RWPE1 (cell line): Measurements from ENCODE around the gene PAPPA.

Source experiments
- CTCF ChIA-PET: fragments of 350-600 bp; sonication (Branson Sonifier 250); formaldehyde crosslinking; extraction: SDS; loops from one replicate; lab custom pipeline; 2021; lab: Yijun Ruan, JAX
- POLR2A ChIA-PET: fragments of 400-600 bp; formaldehyde crosslinking; extraction: SDS; loops from one replicate; lab custom pipeline; 2020; ENCODE audit warnings: antibody characterized with exemption; ENCODE audit not compliant: low non-redundant PET; lab: Yijun Ruan, JAX
- DNase-seq: peaks from one replicate; pipeline ENCODE4 v3.0.0; 2012; ENCODE audit warnings: low spot score
- H3K27ac ChIP-seq: fragments of 450-650 bp; 2 replicates; pipeline ENCODE4 v1.5.1; 2017
- CTCF ChIP-seq: fragments of 450-650 bp; conservative IDR thresholded peaks from 2 replicates; pipeline ENCODE4 v1.5.1; 2017; ENCODE audit warnings: low read depth, mild to moderate bottlenecking

The PAPPA gene

GRCh38 chr9:116345393-116345792 lies 191.8 kb downstream of the PAPPA start:
- no peak overlapping the region for H3K27ac ChIP-seq
- CTCF ChIA-PET, result no interaction called here
- POLR2A ChIA-PET, result no interaction called here
- no peak for DNase-seq
- TF ChIP-seq CTCF, result no peak

GRCh38 chr9:116345817-116346216 lies 192.2 kb downstream of the PAPPA start:
- no peak for DNase-seq
- POLR2A ChIA-PET, result no interaction called here
- CTCF ChIA-PET, result no interaction called here
- H3K27ac ChIP-seq, result no peak overlapping the region
- TF ChIP-seq CTCF, result no peak

- TF ChIP-seq CTCF, result no peak
- no peak overlapping the region for H3K27ac ChIP-seq
- ChIA-PET CTCF (interaction anchor here (0.7 kb wide), 1 partner anchor 299 kb away, joined by 3 read pairs; no protein-coding TSS in a partner anchor), POLR2A (no interaction called here)
- DNase-seq, result no peak
Observed at GRCh38 chr9:116349684-116350083, 196.1 kb downstream of the PAPPA start.

- H3K27ac ChIP-seq, result no peak overlapping the region
- no peak for DNase-seq
- ChIA-PET POLR2A (no interaction called here), CTCF (interaction anchor here (0.6 kb wide), 1 partner anchor 33 kb away, joined by 3 read pairs; no protein-coding TSS in a partner anchor)
- TF ChIP-seq CTCF, result no peak
Observed at GRCh38 chr9:116350213-116350612, 196.6 kb downstream of the PAPPA start.

GRCh38 chr9:116352958-116353357 lies 199.4 kb downstream of the PAPPA start:
- no peak overlapping the region for H3K27ac ChIP-seq
- no peak for TF ChIP-seq CTCF
- ChIA-PET CTCF (interaction anchor here (0.5 to 0.8 kb wide), 3 partner anchors 11 to 1045 kb away, joined by 3 read pairs; no protein-coding TSS in a partner anchor), POLR2A (interaction anchor here (0.6 kb wide), 1 partner anchor 109 kb away, joined by 5 read pairs; no protein-coding TSS in a partner anchor)
- no peak for DNase-seq

GRCh38 chr9:116355153-116355921 lies 201.7 kb downstream of the PAPPA start:
- no peak for TF ChIP-seq CTCF
- CTCF ChIA-PET, result no interaction called here
- no peak overlapping the region for H3K27ac ChIP-seq
- no peak for DNase-seq
- POLR2A ChIA-PET, result no interaction called here
